SK-N-MC (cell line): Measurements from ENCODE around the gene PEX1.
"Not testable (repeated sequence)": the region's sequence is repeated elsewhere in the genome, so short reads cannot be mapped to it uniquely, and the experiment has no call there.

Experiments
- EZH2 ChIP-seq: fragments of 200-600 bp; sonication (generic); IDR thresholded peaks from one replicate; pipeline ENCODE4 v1.6.1; 2017; ENCODE audit warnings: antibody characterized with exemption
- POLR2AphosphoS5 ChIP-seq: IDR thresholded peaks from 2 replicates; pipeline ENCODE4 v1.6.1; 2012; ENCODE audit warnings: mild to moderate bottlenecking, low read depth, low read length, borderline replicate concordance

GRCh38 chr7:92475261-92475770 lies 53.0 kb downstream of the PEX1 start:
- not testable (repeated sequence) for TF ChIP-seq POLR2AphosphoS5, EZH2
